D721Med (cell line): ENCODE measurements around the gene STARD13.

ENCODE experiments used
- DNase-seq: peaks from one replicate; pipeline ENCODE4 v3.0.0; 2011; ENCODE audit warnings: low spot score; ENCODE audit not compliant: insufficient read length
- FAIRE-seq: peaks from 2 replicates; lab custom pipeline; 2011; peaks lifted over from hg19 to GRCh38; lab: Jason Lieb, UNC
- CTCF ChIP-seq: IDR thresholded peaks from 2 replicates; pipeline ENCODE4 v1.5.1; 2012; ENCODE audit warnings: mild to moderate bottlenecking, control low read depth; ENCODE audit not compliant: insufficient read depth; ENCODE audit errors: missing control alignments

Gene STARD13

GRCh38 chr13:33227927-33228647, 57.5 kb downstream of the STARD13 start:
- no peak for DNase-seq
- no peak for FAIRE-seq
- no peak for TF ChIP-seq CTCF

GRCh38 chr13:33224686-33225085, 60.9 kb downstream of the STARD13 start:
- no peak for FAIRE-seq

GRCh38 chr13:33224191-33224590, 61.4 kb downstream of the STARD13 start:
- no peak for FAIRE-seq
- no peak for DNase-seq
- no peak for TF ChIP-seq CTCF

More at GRCh38 chr13:33224686-33225085, 60.9 kb downstream of the STARD13 start:
- no peak for DNase-seq
- TF ChIP-seq CTCF = no peak

GRCh38 chr13:33219926-33220325, 65.6 kb downstream of the STARD13 start:
- FAIRE-seq (no peak), DNase-seq (no peak)
- no peak for TF ChIP-seq CTCF

GRCh38 chr13:33218426-33218825, 67.1 kb downstream of the STARD13 start:
- no peak for FAIRE-seq
- no peak for TF ChIP-seq CTCF
- no peak for DNase-seq

GRCh38 chr13:33218020-33218419, 67.5 kb downstream of the STARD13 start:
- DNase-seq (no peak), FAIRE-seq (no peak)
- no peak for TF ChIP-seq CTCF

GRCh38 chr13:33217256-33217655, 68.3 kb downstream of the STARD13 start:
- DNase-seq = no peak
- no peak for TF ChIP-seq CTCF
- FAIRE-seq = no peak
